Neuronal stem cell (in vitro differentiated cells): ENCODE results near the gene PRTFDC1.

Source experiments
- DNase-seq: peaks from one replicate; pipeline ENCODE4 v3.0.0-alpha.2; 2013; ENCODE audit warnings: low spot score
- H2AFZ ChIP-seq: one replicate; pipeline ENCODE4 v1.6.1; 2013; ENCODE audit warnings: mild to moderate bottlenecking, low read length, inconsistent platforms
- H2AK5ac ChIP-seq: 2 replicates; pipeline ENCODE4 v1.6.1; 2013; ENCODE audit warnings: low read depth, mild to moderate bottlenecking, inconsistent platforms, low read length, moderate library complexity, mixed read lengths
- H2BK120ac ChIP-seq: 2 replicates; pipeline ENCODE4 v1.6.1; 2013; ENCODE audit warnings: low read depth, mild to moderate bottlenecking, inconsistent platforms, low read length, moderate library complexity, mixed read lengths
- H2BK12ac ChIP-seq: one replicate; pipeline ENCODE4 v1.6.1; 2013; ENCODE audit warnings: low read length, inconsistent platforms
- H2BK15ac ChIP-seq: 2 replicates; pipeline ENCODE4 v1.6.1; 2013; ENCODE audit warnings: mild to moderate bottlenecking, low read length, inconsistent platforms, mixed read lengths
- H2BK5ac ChIP-seq: one replicate; pipeline ENCODE4 v1.6.1; 2013; ENCODE audit warnings: inconsistent platforms, mild to moderate bottlenecking, low read length, moderate library complexity
- H3K14ac ChIP-seq: one replicate; pipeline ENCODE4 v1.6.1; 2013; ENCODE audit warnings: low read length, inconsistent platforms
- H3K18ac ChIP-seq: 2 replicates; pipeline ENCODE4 v1.6.1; 2013; ENCODE audit warnings: low read length, inconsistent platforms
- H3K23ac ChIP-seq: 2 replicates; pipeline ENCODE4 v1.6.1; 2013; ENCODE audit warnings: low read depth, mild to moderate bottlenecking, mixed read lengths, low read length, inconsistent platforms; ENCODE audit not compliant: poor library complexity
- H3K27ac ChIP-seq: replicated peaks from 3 replicates; pipeline ENCODE4 v1.5.1; 2013; ENCODE audit warnings: low read length, inconsistent platforms
- H3K27me3 ChIP-seq, 3 experiments: 2 replicates each; pipeline ENCODE4 v1.6.1; 2013; ENCODE audit warnings: low read length in 3 of 3, mild to moderate bottlenecking in 2 of 3, inconsistent platforms in 1 of 3, low read depth in 1 of 3, mixed read lengths in 1 of 3, moderate library complexity in 1 of 3; ENCODE audit not compliant: control insufficient read depth in 3 of 3, insufficient read depth in 3 of 3
- H3K36me3 ChIP-seq, 2 donors: replicated peaks in 1 of 2; 2 replicates each; pipeline ENCODE4 v1.6.1; 2013; ENCODE audit warnings: low read length in 2 of 2; ENCODE audit not compliant: control insufficient read depth in 2 of 2, insufficient read depth in 2 of 2
- H3K4ac ChIP-seq: 2 replicates; pipeline ENCODE4 v1.6.1; 2013; ENCODE audit warnings: inconsistent platforms, mild to moderate bottlenecking, low read length, moderate library complexity
- H3K4me1 ChIP-seq, 2 donors: 1 replicate in 1 of 2; 2 replicates in 1 of 2; pipeline ENCODE4 v1.6.1; 2013; ENCODE audit warnings: low read length in 2 of 2, low read depth in 1 of 2; ENCODE audit not compliant: control insufficient read depth in 2 of 2, insufficient read depth in 1 of 2
- H3K4me2 ChIP-seq: one replicate; pipeline ENCODE4 v1.6.1; 2013; ENCODE audit warnings: mild to moderate bottlenecking, low read length, inconsistent platforms; ENCODE audit not compliant: insufficient read depth, poor library complexity, severe bottlenecking
- H3K4me3 ChIP-seq, 2 donors: 2 replicates each; pipeline ENCODE4 v1.5.1; 2013; ENCODE audit warnings: low read length in 2 of 2, mild to moderate bottlenecking in 2 of 2, inconsistent platforms in 1 of 2, moderate library complexity in 1 of 2
- H3K79me1 ChIP-seq: one replicate; pipeline ENCODE4 v1.6.1; 2013; ENCODE audit warnings: low read depth, mild to moderate bottlenecking, inconsistent platforms, low read length, moderate library complexity
- H3K9ac ChIP-seq: one replicate; pipeline ENCODE4 v1.6.1; 2013; ENCODE audit warnings: mild to moderate bottlenecking, low read depth, low read length, inconsistent platforms; ENCODE audit not compliant: poor library complexity
- H3K9me3 ChIP-seq, 2 donors: replicated peaks in 1 of 2; 2 replicates each; pipeline versions ENCODE3 to v1.6.1; 2013; ENCODE audit warnings: low read length in 2 of 2, mild to moderate bottlenecking in 2 of 2, inconsistent platforms in 1 of 2, low read depth in 1 of 2, mixed read lengths in 1 of 2, moderate library complexity in 1 of 2; ENCODE audit not compliant: control insufficient read depth in 2 of 2, insufficient read depth in 1 of 2
- H4K8ac ChIP-seq: one replicate; pipeline ENCODE4 v1.6.1; 2013; ENCODE audit warnings: low read depth, mild to moderate bottlenecking, inconsistent platforms, low read length, moderate library complexity
- H4K91ac ChIP-seq: one replicate; pipeline ENCODE4 v1.6.1; 2013; ENCODE audit warnings: low read length, low read depth, mild to moderate bottlenecking, inconsistent platforms; ENCODE audit not compliant: poor library complexity
- WGBS, 2 donors: extraction: QIAGEN DNeasy Blood & Tissue Kit; methylation state at CpG; one replicate each; pipeline ENCODE4 v1.1.7; 2013; ENCODE audit warnings: missing lambda C conversion rate in 2 of 2, mixed read lengths in 1 of 2; ENCODE audit not compliant: insufficient read length in 2 of 2, insufficient replicate concordance in 1 of 2; ENCODE audit errors: extremely low coverage in 2 of 2; 5-methylcytosine and 5-hydroxymethylcytosine counted together

Gene PRTFDC1

GRCh38 chr10:24858288-24859270 lies 93.8 kb downstream of the PRTFDC1 start:
- Histone ChIP-seq H3K36me3 (no peaks in the 10 kb centered on the region), H3K4me2 (no peak overlapping the region), H2AFZ (peak overlapping the region; percentile 34), H3K4me1 (peaks cover 8 to 19% of the 10 kb centered on the region in 2 donors), H3K27me3 (no peaks in the 10 kb centered on the region), H3K23ac (no peak overlapping the region), H2BK12ac (no peak overlapping the region), H4K91ac (no peak overlapping the region), H3K18ac (no peak overlapping the region), H3K27ac (no peak overlapping the region), H4K8ac (no peak overlapping the region), H3K4ac (no peak overlapping the region), H3K4me3 (no peak overlapping the region), H2BK15ac (no peak overlapping the region), H2BK5ac (no peak overlapping the region), H3K79me1 (no peaks in the 10 kb centered on the region), H2AK5ac (no peak overlapping the region), H3K9me3 (peaks cover 0 to 8% of the 10 kb centered on the region in 2 donors), H3K14ac (no peak overlapping the region), H2BK120ac (no peak overlapping the region), H3K9ac (no peak overlapping the region)
- no CpG with 5 or more reads among the region's 10 CpGs for WGBS, 2 donors
- no peak for DNase-seq

- no peak for DNase-seq
- Histone ChIP-seq H3K4me2 (no peak overlapping the region), H3K18ac (no peak overlapping the region), H3K79me1 (no peaks in the 10 kb centered on the region), H3K23ac (no peak overlapping the region), H3K9me3 (no peaks in the 10 kb centered on the region), H2BK120ac (no peak overlapping the region), H2AK5ac (no peak overlapping the region), H2AFZ (peak overlapping the region; percentile 61), H3K4me3 (no peak overlapping the region), H4K8ac (no peak overlapping the region), H2BK12ac (no peak overlapping the region), H3K9ac (no peak overlapping the region), H3K4ac (no peak overlapping the region), H3K36me3 (no peaks in the 10 kb centered on the region), H3K27me3 (no peaks in the 10 kb centered on the region), H2BK15ac (no peak overlapping the region), H3K4me1 (peaks cover 8 to 19% of the 10 kb centered on the region in 2 donors), H3K14ac (no peak overlapping the region), H2BK5ac (no peak overlapping the region), H4K91ac (no peak overlapping the region), H3K27ac (no peak overlapping the region)
- WGBS, 2 donors, result no CpG with 5 or more reads among the region's 8 CpGs
These were observed 95.2 kb downstream of the PRTFDC1 start for GRCh38 chr10:24857031-24857725.

DNA sequence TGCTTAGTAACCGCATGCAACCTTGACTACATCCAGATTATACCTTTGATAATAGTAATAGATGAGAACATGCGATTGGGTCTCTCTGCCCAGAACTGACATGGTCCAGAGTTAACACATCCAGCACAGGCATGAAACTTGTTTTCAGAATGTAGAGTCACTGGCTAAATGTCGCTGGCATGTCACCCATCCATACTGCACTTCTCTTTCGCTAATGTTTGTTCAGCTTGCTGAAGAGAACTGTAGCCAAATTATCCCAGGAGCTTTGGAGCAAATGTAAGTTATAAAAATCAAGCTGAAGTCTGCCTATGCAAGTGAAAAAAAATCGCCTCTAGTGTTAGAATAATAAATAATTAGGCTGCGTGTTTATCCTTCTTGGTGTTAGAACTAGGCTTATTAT lies 98.2 kb downstream of the PRTFDC1 start:
- Histone ChIP-seq H3K4ac (no peak overlapping the region), H3K4me2 (no peak overlapping the region)

DNA sequence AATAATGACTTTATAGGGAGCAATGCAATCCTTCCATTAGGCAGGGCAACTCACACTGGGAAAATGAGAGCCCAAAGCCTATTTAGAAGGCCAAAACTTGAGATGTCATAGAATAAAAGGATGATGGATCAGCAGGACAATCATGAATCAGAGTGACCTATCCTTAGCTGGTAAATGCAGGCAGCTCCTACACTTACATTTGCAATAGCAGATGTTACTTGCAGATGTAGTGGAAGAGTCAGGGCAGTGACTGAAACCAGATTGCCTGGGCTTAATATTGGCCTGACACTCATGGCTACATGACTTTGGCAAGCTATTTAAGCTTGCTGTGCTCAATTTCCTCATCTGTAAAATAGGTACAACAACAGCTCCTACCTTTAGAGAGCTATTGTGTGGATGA lies 98.7 kb downstream of the PRTFDC1 start:
- Histone ChIP-seq H2BK5ac (no peak overlapping the region), H3K14ac (no peak overlapping the region), H3K4me2 (no peak overlapping the region), H2BK120ac (no peak overlapping the region), H3K4me3 (no peak overlapping the region), H3K18ac (no peak overlapping the region), H3K27me3 (no peaks in the 10 kb centered on the region), H3K4ac (no peak overlapping the region), H2AFZ (no peak overlapping the region), H2AK5ac (no peak overlapping the region), H3K23ac (no peak overlapping the region), H3K4me1 (peaks cover 15 to 51% of the 10 kb centered on the region in 2 donors), H2BK12ac (no peak overlapping the region), H3K9me3 (no peaks in the 10 kb centered on the region), H4K8ac (no peak overlapping the region), H3K36me3 (no peaks in the 10 kb centered on the region), H3K27ac (no peak overlapping the region), H4K91ac (no peak overlapping the region), H3K9ac (no peak overlapping the region), H2BK15ac (no peak overlapping the region), H3K79me1 (no peaks in the 10 kb centered on the region)
- no peak for DNase-seq

More for the DNA sequence above, 98.2 kb downstream of the PRTFDC1 start:
- Histone ChIP-seq H2BK120ac (no peak overlapping the region), H3K27me3 (no peaks in the 10 kb centered on the region), H3K14ac (no peak overlapping the region), H3K4me1 (peaks cover 17 to 45% of the 10 kb centered on the region in 2 donors), H3K9ac (no peak overlapping the region), H2BK15ac (no peak overlapping the region), H3K36me3 (no peaks in the 10 kb centered on the region), H2AFZ (no peak overlapping the region), H4K8ac (no peak overlapping the region), H3K27ac (no peak overlapping the region), H3K4me3 (no peak overlapping the region), H3K79me1 (no peaks in the 10 kb centered on the region), H3K9me3 (no peaks in the 10 kb centered on the region), H2BK5ac (no peak overlapping the region), H3K23ac (no peak overlapping the region), H2AK5ac (no peak overlapping the region), H2BK12ac (no peak overlapping the region), H3K18ac (no peak overlapping the region), H4K91ac (no peak overlapping the region)
- no CpG with 5 or more reads among the region's 6 CpGs for WGBS, 2 donors
- no peak for DNase-seq
